ENCODE data around the gene DEUP1.

Gene DEUP1

DNA sequence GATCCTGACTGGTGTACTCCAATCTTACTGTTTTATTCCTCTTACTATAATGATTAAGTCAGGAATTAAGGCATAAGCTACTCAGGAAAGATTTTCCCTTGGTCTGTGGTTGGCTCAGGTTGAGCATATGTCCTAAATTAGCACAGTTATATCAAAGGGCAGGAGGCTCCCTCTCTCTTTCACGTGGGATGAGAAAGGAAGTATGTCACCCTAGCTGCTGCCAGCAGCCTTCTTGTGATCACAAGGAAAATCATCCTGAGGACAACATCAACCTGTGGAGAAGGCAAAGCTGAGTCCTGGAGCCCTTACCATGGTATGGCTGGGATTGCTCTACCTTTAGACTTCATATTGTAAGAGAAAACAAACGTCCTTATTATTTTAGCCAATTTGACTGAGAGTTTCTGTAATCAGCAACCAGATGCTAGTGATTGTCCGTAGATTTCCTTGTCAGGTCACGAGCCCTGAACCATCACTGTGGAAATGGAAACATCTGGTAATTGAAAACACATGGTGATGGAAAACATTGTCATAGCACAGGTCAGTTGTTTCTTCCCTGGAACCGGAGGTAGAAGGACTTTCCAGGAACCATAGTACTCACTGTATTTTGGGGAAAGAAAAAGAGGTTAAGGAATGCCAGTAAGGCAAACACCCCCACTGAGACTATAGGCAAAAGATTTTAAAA, 40.6 kb upstream of the DEUP1 start:
- no peak for ATAC-seq
- TF ChIP-seq TCF4 (CRISPR knock-in tag; IDR thresholded peaks at IDR 0.05; ENCODE audit: borderline replicate concordance): peak; percentile 63; the same call in 1 of the 2 replicates
- no peak for TF ChIP-seq ZNF70 (CRISPR knock-in tag; IDR thresholded peaks at IDR 0.05)

DNA sequence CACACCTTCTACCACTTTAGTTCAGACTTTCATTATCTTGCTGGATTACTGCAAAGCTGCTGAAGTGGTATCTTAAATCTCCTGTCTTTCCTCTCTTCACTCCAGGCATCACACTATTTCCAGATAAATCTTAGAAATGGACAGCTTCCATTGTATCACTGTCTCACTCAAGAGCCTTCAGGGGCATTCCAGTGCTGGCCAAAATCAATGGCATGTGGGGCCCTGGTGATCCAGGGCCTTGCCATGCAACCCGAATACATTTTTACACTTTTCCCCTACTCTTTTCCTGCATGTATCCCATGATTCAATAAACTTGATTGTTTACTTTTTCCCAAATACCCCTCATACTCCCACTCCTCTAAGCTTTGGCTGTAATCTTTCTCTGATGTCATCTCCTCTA, 39.4 kb upstream of the DEUP1 start:
- TF ChIP-seq RARB (CRISPR knock-in tag; IDR thresholded peaks at IDR 0.05): no peak
- TF ChIP-seq, protein P1, sequence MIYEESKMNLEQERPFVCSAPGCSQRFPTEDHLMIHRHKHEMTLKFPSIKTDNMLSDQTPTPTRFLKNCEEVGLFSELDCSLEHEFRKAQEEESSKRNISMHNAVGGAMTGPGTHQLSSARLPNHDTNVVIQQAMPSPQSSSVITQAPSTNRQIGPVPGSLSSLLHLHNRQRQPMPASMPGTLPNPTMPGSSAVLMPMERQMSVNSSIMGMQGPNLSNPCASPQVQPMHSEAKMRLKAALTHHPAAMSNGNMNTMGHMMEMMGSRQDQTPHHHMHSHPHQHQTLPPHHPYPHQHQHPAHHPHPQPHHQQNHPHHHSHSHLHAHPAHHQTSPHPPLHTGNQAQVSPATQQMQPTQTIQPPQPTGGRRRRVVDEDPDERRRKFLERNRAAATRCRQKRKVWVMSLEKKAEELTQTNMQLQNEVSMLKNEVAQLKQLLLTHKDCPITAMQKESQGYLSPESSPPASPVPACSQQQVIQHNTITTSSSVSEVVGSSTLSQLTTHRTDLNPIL (CRISPR knock-in tag; IDR thresholded peaks at IDR 0.05; ENCODE audit: low read depth): no peak
- TF ChIP-seq ZNF565 (CRISPR knock-in tag; conservative IDR thresholded peaks at IDR 0.05; ENCODE audit: low read depth): no peak
- no peak for TF ChIP-seq ISL1 (CRISPR knock-in tag; IDR thresholded peaks at IDR 0.05)
- no peak for TF ChIP-seq BACH2 (CRISPR knock-in tag; IDR thresholded peaks at IDR 0.05; ENCODE audit: borderline replicate concordance)
- no peak for TF ChIP-seq ZFP30 (CRISPR knock-in tag; IDR thresholded peaks at IDR 0.05)
- TF ChIP-seq ZNF70 (CRISPR knock-in tag; IDR thresholded peaks at IDR 0.05): no peak
- TF ChIP-seq ARNTL (CRISPR knock-in tag; IDR thresholded peaks at IDR 0.05; ENCODE audit: borderline replicate concordance, low read depth): no peak
- TF ChIP-seq, protein P2, sequence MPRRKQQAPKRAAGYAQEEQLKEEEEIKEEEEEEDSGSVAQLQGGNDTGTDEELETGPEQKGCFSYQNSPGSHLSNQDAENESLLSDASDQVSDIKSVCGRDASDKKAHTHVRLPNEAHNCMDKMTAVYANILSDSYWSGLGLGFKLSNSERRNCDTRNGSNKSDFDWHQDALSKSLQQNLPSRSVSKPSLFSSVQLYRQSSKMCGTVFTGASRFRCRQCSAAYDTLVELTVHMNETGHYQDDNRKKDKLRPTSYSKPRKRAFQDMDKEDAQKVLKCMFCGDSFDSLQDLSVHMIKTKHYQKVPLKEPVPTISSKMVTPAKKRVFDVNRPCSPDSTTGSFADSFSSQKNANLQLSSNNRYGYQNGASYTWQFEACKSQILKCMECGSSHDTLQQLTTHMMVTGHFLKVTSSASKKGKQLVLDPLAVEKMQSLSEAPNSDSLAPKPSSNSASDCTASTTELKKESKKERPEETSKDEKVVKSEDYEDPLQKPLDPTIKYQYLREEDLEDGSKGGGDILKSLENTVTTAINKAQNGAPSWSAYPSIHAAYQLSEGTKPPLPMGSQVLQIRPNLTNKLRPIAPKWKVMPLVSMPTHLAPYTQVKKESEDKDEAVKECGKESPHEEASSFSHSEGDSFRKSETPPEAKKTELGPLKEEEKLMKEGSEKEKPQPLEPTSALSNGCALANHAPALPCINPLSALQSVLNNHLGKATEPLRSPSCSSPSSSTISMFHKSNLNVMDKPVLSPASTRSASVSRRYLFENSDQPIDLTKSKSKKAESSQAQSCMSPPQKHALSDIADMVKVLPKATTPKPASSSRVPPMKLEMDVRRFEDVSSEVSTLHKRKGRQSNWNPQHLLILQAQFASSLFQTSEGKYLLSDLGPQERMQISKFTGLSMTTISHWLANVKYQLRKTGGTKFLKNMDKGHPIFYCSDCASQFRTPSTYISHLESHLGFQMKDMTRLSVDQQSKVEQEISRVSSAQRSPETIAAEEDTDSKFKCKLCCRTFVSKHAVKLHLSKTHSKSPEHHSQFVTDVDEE (CRISPR knock-in tag; IDR thresholded peaks at IDR 0.05): no peak
- no peak for TF ChIP-seq TOX (CRISPR knock-in tag; IDR thresholded peaks at IDR 0.05; ENCODE audit: borderline replicate concordance)
- TF ChIP-seq, protein P3, sequence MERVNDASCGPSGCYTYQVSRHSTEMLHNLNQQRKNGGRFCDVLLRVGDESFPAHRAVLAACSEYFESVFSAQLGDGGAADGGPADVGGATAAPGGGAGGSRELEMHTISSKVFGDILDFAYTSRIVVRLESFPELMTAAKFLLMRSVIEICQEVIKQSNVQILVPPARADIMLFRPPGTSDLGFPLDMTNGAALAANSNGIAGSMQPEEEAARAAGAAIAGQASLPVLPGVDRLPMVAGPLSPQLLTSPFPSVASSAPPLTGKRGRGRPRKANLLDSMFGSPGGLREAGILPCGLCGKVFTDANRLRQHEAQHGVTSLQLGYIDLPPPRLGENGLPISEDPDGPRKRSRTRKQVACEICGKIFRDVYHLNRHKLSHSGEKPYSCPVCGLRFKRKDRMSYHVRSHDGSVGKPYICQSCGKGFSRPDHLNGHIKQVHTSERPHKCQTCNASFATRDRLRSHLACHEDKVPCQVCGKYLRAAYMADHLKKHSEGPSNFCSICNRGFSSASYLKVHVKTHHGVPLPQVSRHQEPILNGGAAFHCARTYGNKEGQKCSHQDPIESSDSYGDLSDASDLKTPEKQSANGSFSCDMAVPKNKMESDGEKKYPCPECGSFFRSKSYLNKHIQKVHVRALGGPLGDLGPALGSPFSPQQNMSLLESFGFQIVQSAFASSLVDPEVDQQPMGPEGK (CRISPR knock-in tag; IDR thresholded peaks at IDR 0.05; ENCODE audit: borderline replicate concordance): no peak
- no peak for TF ChIP-seq CSDC2 (CRISPR knock-in tag; IDR thresholded peaks at IDR 0.05)
- TF ChIP-seq, protein P4, sequence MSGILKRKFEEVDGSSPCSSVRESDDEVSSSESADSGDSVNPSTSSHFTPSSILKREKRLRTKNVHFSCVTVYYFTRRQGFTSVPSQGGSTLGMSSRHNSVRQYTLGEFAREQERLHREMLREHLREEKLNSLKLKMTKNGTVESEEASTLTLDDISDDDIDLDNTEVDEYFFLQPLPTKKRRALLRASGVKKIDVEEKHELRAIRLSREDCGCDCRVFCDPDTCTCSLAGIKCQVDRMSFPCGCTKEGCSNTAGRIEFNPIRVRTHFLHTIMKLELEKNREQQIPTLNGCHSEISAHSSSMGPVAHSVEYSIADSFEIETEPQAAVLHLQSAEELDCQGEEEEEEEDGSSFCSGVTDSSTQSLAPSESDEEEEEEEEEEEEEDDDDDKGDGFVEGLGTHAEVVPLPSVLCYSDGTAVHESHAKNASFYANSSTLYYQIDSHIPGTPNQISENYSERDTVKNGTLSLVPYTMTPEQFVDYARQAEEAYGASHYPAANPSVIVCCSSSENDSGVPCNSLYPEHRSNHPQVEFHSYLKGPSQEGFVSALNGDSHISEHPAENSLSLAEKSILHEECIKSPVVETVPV (CRISPR knock-in tag; IDR thresholded peaks at IDR 0.05): no peak
- no peak for TF ChIP-seq ZFP3 (CRISPR knock-in tag; IDR thresholded peaks at IDR 0.05)
- TF ChIP-seq ZNF8 (CRISPR knock-in tag; IDR thresholded peaks at IDR 0.05): no peak
- no peak for ATAC-seq

DNA sequence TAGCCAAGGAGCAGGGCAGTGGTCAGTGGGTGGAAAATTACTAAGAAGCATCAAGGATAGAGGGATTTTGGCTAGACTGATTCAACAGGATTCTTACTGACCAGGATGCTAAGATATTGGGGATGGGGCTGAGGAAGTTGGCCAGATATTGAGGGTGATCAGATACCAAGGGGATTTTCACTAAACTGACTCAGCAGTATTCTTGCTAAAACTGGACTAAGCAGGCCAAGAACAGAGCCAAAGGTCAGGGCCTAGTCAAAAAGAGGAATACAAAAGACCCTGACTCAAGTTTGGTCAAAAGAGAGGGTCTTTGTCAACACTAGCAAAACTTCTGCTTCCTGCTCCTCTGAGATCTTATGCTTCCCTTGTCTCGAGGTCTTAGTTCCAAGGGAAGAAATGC, 38.6 kb upstream of the DEUP1 start:
- TF ChIP-seq ZNF70 (CRISPR knock-in tag; IDR thresholded peaks at IDR 0.05): no peak
- TF ChIP-seq, protein P3 (CRISPR knock-in tag; IDR thresholded peaks at IDR 0.05; ENCODE audit: borderline replicate concordance): no peak
- TF ChIP-seq RARB (CRISPR knock-in tag; IDR thresholded peaks at IDR 0.05): no peak
- no peak for TF ChIP-seq ARNTL (CRISPR knock-in tag; IDR thresholded peaks at IDR 0.05; ENCODE audit: borderline replicate concordance, low read depth)

DNA sequence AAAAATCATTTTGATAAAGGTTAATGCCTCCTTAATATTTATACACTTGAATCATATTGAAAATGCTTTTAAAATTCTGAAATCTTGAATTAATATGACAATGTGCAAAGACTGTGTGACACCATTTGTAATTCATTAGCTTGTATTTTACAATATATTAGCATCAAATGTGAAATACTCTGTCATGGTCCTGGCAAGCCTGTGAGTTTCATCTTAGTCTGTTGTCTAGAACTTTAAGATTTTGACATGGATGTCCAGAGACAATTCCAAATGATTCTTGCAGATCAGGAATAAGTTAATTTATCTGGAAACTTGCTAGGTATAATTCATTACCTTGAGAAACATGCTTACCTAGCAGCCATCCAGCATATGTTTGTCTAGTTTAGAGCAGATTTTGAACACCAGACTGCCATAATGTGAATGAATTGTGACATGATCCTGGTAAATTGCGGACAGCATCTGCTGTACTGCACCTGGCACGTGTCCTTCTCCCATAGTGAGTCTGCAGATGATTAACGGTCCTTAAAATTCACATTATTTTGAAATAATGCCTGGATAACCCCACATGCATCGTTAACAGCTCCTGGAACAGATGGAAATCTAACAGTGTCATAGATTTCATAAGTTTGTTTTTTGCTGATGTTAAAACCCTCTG, 34.5 kb upstream of the DEUP1 start:
- no peak for ATAC-seq
- TF ChIP-seq, protein P1 (CRISPR knock-in tag; IDR thresholded peaks at IDR 0.05; ENCODE audit: low read depth): no peak
- TF ChIP-seq ZC3H10 (CRISPR knock-in tag; IDR thresholded peaks at IDR 0.05) (no peak), ZNF70 (CRISPR knock-in tag; IDR thresholded peaks at IDR 0.05) (no peak), ARNTL (CRISPR knock-in tag; IDR thresholded peaks at IDR 0.05; ENCODE audit: borderline replicate concordance, low read depth) (no peak), BACH2 (CRISPR knock-in tag; IDR thresholded peaks at IDR 0.05; ENCODE audit: borderline replicate concordance) (no peak), SNAI2 (CRISPR knock-in tag; IDR thresholded peaks at IDR 0.05) (no peak), ISL1 (CRISPR knock-in tag; IDR thresholded peaks at IDR 0.05) (no peak), TOX (CRISPR knock-in tag; IDR thresholded peaks at IDR 0.05; ENCODE audit: borderline replicate concordance) (no peak), CSDC2 (CRISPR knock-in tag; IDR thresholded peaks at IDR 0.05) (no peak), ZNF565 (CRISPR knock-in tag; conservative IDR thresholded peaks at IDR 0.05; ENCODE audit: low read depth) (no peak), ZFP3 (CRISPR knock-in tag; IDR thresholded peaks at IDR 0.05) (no peak), GLIS3 (CRISPR knock-in tag; IDR thresholded peaks at IDR 0.05) (no peak), ZNF8 (CRISPR knock-in tag; IDR thresholded peaks at IDR 0.05) (no peak)
- TF ChIP-seq, protein P4 (CRISPR knock-in tag; IDR thresholded peaks at IDR 0.05): no peak

More for the DNA sequence above, 38.6 kb upstream of the DEUP1 start:
- ATAC-seq: no peak
